ENCODE measurements around the gene BOLA1. TPM values are rescaled to one million over a fixed set of nuclear protein-coding genes. Genes with fewer than 3 reads are reported as not detected.

BOLA1 gene
- total RNA-seq, 1 experiment from 2014 or later: 6.0 TPM

DNA sequence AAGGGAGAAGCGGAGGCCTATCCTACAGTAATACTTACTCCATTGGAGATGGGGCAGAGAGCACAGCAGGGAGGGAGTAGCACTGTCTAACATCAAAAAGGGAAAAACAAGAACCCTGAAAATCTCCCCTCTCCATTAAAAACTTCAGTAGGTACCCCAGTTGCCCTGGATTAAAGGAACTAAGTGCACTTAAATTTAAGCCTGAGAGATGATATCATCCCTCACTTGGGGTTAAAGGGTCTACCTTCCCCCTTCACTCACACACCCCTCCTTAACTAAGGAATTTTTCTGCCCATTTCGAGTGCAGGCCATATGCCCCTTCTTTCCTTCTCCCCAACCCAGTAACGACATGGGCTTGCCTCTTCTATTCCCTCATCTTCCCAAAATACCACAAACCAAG lies 41.1 kb downstream of the BOLA1 start:
- DNase-seq: no peak
- Mint-ChIP-seq H3K27me3 (ENCODE audit: low read depth) (no peaks in the 10 kb centered on the region), H3K27ac (peak overlapping the region; percentile 3 to 22 (median 19); a peak in 4 of 7 replicates), H3K9me3 (no peaks in the 10 kb centered on the region), H3K4me3 (no peak overlapping the region), H3K36me3 (ENCODE audit: insufficient read depth in 1 of 3, low read depth in 3 of 3) (peaks cover 10 to 16% (median 13%) of the 10 kb centered on the region in 3 experiments; a peak in 5 of 7 replicates), H3K4me1 (peaks cover 49 to 59% of the 10 kb centered on the region in 2 experiments)
- no peaks in the 10 kb centered on the region for H3K79me2 ChIP-seq (ENCODE audit: insufficient read depth, low read length)
- no peak overlapping the region for H3K23ac ChIP-seq (ENCODE audit: insufficient read length, low read depth, low read length)
- no peaks in the 10 kb centered on the region for H3K9me3 ChIP-seq (ENCODE audit: control insufficient read depth, low read depth, low read length)
- H3K4me1 ChIP-seq (ENCODE audit: insufficient read depth, low read length): peaks cover 20% of the 10 kb centered on the region; the same call in 1 of the 2 replicates
- no peak overlapping the region for H2BK15ac ChIP-seq (ENCODE audit: low read depth, low read length)
- H3K18ac ChIP-seq (ENCODE audit: insufficient read length, low read depth, low read length): no peak overlapping the region
- whole genome bisulfite sequencing (ENCODE audit: extremely low coverage, insufficient read length, low lambda C conversion rate): no CpG with 5 or more reads among the region's 3 CpGs
- no peak overlapping the region for H3K27ac ChIP-seq (ENCODE audit: insufficient read length, low read depth, low read length)
- no peak overlapping the region for H4K8ac ChIP-seq (replicated peaks; ENCODE audit: insufficient read length, low read depth, low read length)
- H4K5ac ChIP-seq (ENCODE audit: insufficient read length, low read depth, low read length): no peak overlapping the region
- H3K23me2 ChIP-seq (ENCODE audit: insufficient read length, low read depth, low read length, poor library complexity, severe bottlenecking): peaks cover 14% of the 10 kb centered on the region
- no peaks in the 10 kb centered on the region for H3K79me1 ChIP-seq (ENCODE audit: insufficient read depth, low read depth, low read length, poor library complexity, severe bottlenecking)
- no peak overlapping the region for H3K14ac ChIP-seq (ENCODE audit: insufficient read depth, low read length)
- no peak overlapping the region for H3K4ac ChIP-seq (ENCODE audit: low read depth, low read length)
- H2BK120ac ChIP-seq (ENCODE audit: low read depth, low read length, poor library complexity, severe bottlenecking): no peak overlapping the region
- no peaks in the 10 kb centered on the region for H4K20me1 ChIP-seq (ENCODE audit: control insufficient read depth, insufficient read depth, insufficient read length)
- no peak overlapping the region for H2BK12ac ChIP-seq (ENCODE audit: insufficient read length, low read depth, low read length)
- no peak overlapping the region for H2AK5ac ChIP-seq (ENCODE audit: insufficient read length, low read length)
- no peaks in the 10 kb centered on the region for H3K27me3 ChIP-seq (ENCODE audit: insufficient read depth, low read length)
- no peak overlapping the region for H3T11ph ChIP-seq (ENCODE audit: low read length)
- no peak overlapping the region for H4K91ac ChIP-seq (ENCODE audit: insufficient read length, low read depth, low read length)
- H3K9ac ChIP-seq (ENCODE audit: extremely low read depth, insufficient read length, low read length): no peak overlapping the region
- TF ChIP-seq, protein P1, sequence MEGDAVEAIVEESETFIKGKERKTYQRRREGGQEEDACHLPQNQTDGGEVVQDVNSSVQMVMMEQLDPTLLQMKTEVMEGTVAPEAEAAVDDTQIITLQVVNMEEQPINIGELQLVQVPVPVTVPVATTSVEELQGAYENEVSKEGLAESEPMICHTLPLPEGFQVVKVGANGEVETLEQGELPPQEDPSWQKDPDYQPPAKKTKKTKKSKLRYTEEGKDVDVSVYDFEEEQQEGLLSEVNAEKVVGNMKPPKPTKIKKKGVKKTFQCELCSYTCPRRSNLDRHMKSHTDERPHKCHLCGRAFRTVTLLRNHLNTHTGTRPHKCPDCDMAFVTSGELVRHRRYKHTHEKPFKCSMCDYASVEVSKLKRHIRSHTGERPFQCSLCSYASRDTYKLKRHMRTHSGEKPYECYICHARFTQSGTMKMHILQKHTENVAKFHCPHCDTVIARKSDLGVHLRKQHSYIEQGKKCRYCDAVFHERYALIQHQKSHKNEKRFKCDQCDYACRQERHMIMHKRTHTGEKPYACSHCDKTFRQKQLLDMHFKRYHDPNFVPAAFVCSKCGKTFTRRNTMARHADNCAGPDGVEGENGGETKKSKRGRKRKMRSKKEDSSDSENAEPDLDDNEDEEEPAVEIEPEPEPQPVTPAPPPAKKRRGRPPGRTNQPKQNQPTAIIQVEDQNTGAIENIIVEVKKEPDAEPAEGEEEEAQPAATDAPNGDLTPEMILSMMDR (conservative IDR thresholded peaks at IDR 0.05): no peak
- H2BK5ac ChIP-seq (ENCODE audit: insufficient read length, low read length): no peak overlapping the region
- no peak overlapping the region for H3K56ac ChIP-seq (ENCODE audit: insufficient read length, low read depth, low read length)
- no peak overlapping the region for H3K4me2 ChIP-seq (ENCODE audit: insufficient read depth, insufficient read length, low read length)
- H2AFZ ChIP-seq (ENCODE audit: low read length): no peak overlapping the region
- no peak overlapping the region for H2BK20ac ChIP-seq (ENCODE audit: low read depth, low read length, poor library complexity, severe bottlenecking)

Measured in H9 (cell line).